Measurements from ENCODE around the gene SLC15A5.

Gene SLC15A5

DNA sequence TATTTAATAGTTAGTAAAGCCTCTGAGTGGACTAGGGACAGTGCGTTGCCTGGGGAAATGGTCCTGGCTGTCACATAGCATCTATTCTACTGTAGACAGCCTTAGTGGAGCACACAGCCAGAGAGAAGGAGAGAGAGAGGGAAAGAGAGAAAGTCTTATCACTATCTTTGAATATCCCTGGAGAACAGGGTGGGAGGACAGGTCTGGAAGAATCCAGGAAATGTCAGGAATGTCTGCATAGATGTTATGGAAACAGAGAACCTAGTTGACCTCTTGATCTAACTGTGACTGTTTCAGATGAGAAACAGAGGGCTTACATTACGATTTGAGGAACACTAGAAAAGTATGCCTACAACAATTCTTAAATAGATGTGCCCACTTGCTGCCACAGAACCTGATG, 92.8 kb downstream of the SLC15A5 start:
- Histone ChIP-seq H3K9me3 (peaks cover 0 to 4% (median 0%) of the 10 kb centered on the region in 3 donors), H3K4me3 (no peak overlapping the region), H3K4me1 (no peaks in the 10 kb centered on the region), H3K27ac (no peak overlapping the region), H3K27me3 (no peaks in the 10 kb centered on the region), H3K36me3 (no peaks in the 10 kb centered on the region)
- DNase-seq = no peak
- TF ChIP-seq, protein P1, sequence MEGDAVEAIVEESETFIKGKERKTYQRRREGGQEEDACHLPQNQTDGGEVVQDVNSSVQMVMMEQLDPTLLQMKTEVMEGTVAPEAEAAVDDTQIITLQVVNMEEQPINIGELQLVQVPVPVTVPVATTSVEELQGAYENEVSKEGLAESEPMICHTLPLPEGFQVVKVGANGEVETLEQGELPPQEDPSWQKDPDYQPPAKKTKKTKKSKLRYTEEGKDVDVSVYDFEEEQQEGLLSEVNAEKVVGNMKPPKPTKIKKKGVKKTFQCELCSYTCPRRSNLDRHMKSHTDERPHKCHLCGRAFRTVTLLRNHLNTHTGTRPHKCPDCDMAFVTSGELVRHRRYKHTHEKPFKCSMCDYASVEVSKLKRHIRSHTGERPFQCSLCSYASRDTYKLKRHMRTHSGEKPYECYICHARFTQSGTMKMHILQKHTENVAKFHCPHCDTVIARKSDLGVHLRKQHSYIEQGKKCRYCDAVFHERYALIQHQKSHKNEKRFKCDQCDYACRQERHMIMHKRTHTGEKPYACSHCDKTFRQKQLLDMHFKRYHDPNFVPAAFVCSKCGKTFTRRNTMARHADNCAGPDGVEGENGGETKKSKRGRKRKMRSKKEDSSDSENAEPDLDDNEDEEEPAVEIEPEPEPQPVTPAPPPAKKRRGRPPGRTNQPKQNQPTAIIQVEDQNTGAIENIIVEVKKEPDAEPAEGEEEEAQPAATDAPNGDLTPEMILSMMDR (IDR thresholded peaks at IDR 0.05) = no peak
- intact Hi-C loops (cut with DNase I; ENCODE audit: low total_unique reads) = no loop called here

DNA sequence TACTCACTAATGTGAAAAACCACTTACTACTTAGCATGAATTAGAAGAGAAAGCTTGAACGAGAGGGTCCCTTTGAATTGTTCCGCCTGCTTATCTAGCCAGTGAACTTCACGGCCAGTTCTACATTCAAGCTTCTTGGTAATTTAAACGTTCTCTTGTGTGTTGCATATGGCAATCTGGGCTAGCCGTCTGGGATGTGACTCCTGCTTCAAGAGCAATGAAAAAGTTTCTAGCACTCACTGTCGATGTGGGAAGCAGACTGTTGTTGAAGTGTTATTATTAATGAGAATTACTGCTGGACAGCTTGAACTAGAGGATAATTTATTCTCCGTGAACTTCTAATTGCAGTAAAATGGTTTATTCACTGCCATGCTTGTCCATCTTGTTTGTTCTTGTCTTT, 93.9 kb downstream of the SLC15A5 start:
- no peaks in the 10 kb centered on the region for H3K27me3 ChIP-seq
- no peak overlapping the region for H3K27ac ChIP-seq
- H3K9me3 ChIP-seq = peaks cover 0 to 4% (median 0%) of the 10 kb centered on the region in 3 donors
- H3K4me1 ChIP-seq = no peaks in the 10 kb centered on the region
- DNase-seq = no peak
- TF ChIP-seq, protein P1 (IDR thresholded peaks at IDR 0.05) = no peak
- no peaks in the 10 kb centered on the region for H3K36me3 ChIP-seq
- no peak overlapping the region for H3K4me3 ChIP-seq
- intact Hi-C loops (cut with DNase I; ENCODE audit: low total_unique reads) = no loop called here

DNA sequence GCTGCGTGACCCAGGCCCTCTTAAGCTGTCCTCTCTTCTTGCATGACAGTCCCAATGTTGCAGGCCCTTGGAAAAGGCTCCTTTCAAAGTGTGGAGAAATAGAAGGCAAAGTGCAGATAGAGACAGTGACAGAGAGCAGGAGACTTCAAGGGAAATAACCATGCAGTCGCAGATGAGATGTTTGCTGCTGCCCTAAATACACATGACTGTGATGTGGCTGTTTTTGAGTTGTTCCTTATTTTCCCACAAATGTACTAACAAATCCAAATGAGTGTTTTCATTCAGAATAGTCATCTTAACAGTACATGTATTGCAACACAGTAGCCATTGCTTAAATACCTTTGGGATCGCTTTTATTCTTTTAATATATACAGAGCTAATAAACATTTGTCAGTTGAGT, 101.6 kb downstream of the SLC15A5 start:
- H3K27ac ChIP-seq = no peak overlapping the region
- intact Hi-C loops (cut with DNase I; ENCODE audit: low total_unique reads) = no loop called here

GRCh38 chr12:16174282-16174681, 103.2 kb downstream of the SLC15A5 start:
- DNase-seq = no peak
- no peak overlapping the region for H3K4me3 ChIP-seq
- H3K27ac ChIP-seq = no peak overlapping the region
- no peaks in the 10 kb centered on the region for H3K4me1 ChIP-seq
- intact Hi-C loops (cut with DNase I; ENCODE audit: low total_unique reads) = no loop called here
- H3K27me3 ChIP-seq = no peaks in the 10 kb centered on the region
- TF ChIP-seq, protein P1 (IDR thresholded peaks at IDR 0.05) = no peak
- H3K36me3 ChIP-seq = no peaks in the 10 kb centered on the region
- no peaks in the 10 kb centered on the region for H3K9me3 ChIP-seq

More for the DNA sequence above, 101.6 kb downstream of the SLC15A5 start:
- Histone ChIP-seq H3K9me3 (peaks cover 0 to 4% (median 0%) of the 10 kb centered on the region in 3 donors), H3K4me3 (no peak overlapping the region), H3K27me3 (no peaks in the 10 kb centered on the region), H3K4me1 (no peaks in the 10 kb centered on the region), H3K36me3 (no peaks in the 10 kb centered on the region)
- DNase-seq = no peak
- TF ChIP-seq, protein P1 (IDR thresholded peaks at IDR 0.05) = no peak

DNA sequence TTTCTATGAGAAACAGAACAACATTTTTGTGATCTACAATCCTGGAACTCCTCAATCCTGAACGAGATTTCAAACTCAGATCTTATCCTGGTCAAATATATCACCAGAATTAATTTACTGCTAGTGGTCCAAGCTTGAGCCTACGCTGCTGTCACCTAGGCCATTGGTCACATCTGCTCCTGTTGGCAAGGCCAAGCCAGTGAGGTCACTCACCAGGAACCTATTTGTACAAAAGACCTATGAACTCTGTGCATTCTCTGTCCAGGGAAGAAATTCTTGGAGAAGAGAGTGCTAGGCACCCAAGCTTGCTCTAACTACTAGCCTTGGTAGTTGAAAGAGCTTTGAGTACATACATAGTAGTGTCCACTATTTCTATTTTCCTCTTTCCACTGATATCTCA, 106.1 kb downstream of the SLC15A5 start:
- Histone ChIP-seq H3K36me3 (no peaks in the 10 kb centered on the region), H3K27me3 (no peaks in the 10 kb centered on the region), H3K4me1 (no peaks in the 10 kb centered on the region), H3K27ac (no peak overlapping the region), H3K4me3 (no peak overlapping the region), H3K9me3 (no peaks in the 10 kb centered on the region)
- no peak for DNase-seq
- TF ChIP-seq, protein P1 (IDR thresholded peaks at IDR 0.05) = no peak
- intact Hi-C loops (cut with DNase I; ENCODE audit: low total_unique reads) = no loop called here

GRCh38 chr12:16168078-16168477, 109.4 kb downstream of the SLC15A5 start:
- Histone ChIP-seq H3K4me1 (no peaks in the 10 kb centered on the region), H3K27me3 (no peaks in the 10 kb centered on the region), H3K36me3 (no peaks in the 10 kb centered on the region), H3K27ac (no peak overlapping the region), H3K9me3 (no peaks in the 10 kb centered on the region), H3K4me3 (no peak overlapping the region)
- DNase-seq = no peak
- intact Hi-C loops (cut with DNase I; ENCODE audit: low total_unique reads) = no loop called here
- TF ChIP-seq, protein P1 (IDR thresholded peaks at IDR 0.05) = no peak
